HEK293 (cell line): ENCODE results near the gene C1QL4.
A peak's percentile ranks its signal among the peaks of the same experiment; 100 is the strongest.

Experiments used
- BCL11A ChIP-seq: fragments of 450-650 bp; formaldehyde crosslinking; IDR thresholded peaks from 2 replicates; pipeline ENCODE4 v1.5.1; 2016; ENCODE audit warnings: low read depth, missing biosample characterization, missing genetic modification characterization
- BCL11B ChIP-seq: fragments of 450-650 bp; formaldehyde crosslinking; IDR thresholded peaks from 2 replicates; pipeline ENCODE4 v1.5.1; 2016; ENCODE audit warnings: low read depth, missing biosample characterization, missing genetic modification characterization
- GLIS2 ChIP-seq: fragments of 450-650 bp; formaldehyde crosslinking; IDR thresholded peaks from 2 replicates; pipeline ENCODE4 v1.5.1; 2016; ENCODE audit warnings: missing biosample characterization, missing genetic modification characterization
- IKZF3 ChIP-seq: fragments of 450-650 bp; IDR thresholded peaks from 2 replicates; pipeline ENCODE4 v1.5.0; 2018; ENCODE audit warnings: missing biosample characterization, mild to moderate bottlenecking, missing genetic modification characterization, moderate library complexity
- PRDM10 ChIP-seq: fragments of 450-650 bp; formaldehyde crosslinking; IDR thresholded peaks from 2 replicates; pipeline ENCODE4 v1.5.1; 2016; ENCODE audit warnings: missing biosample characterization, missing genetic modification characterization
- SP3 ChIP-seq: fragments of 450-650 bp; formaldehyde crosslinking; IDR thresholded peaks from 2 replicates; pipeline ENCODE4 v1.5.1; 2016; ENCODE audit warnings: missing biosample characterization, missing genetic modification characterization
- ZBTB10 ChIP-seq: fragments of 450-650 bp; formaldehyde crosslinking; IDR thresholded peaks from 2 replicates; pipeline ENCODE4 v1.5.1; 2016; ENCODE audit warnings: missing biosample characterization, missing genetic modification characterization
- ZBTB44 ChIP-seq: fragments of 450-650 bp; IDR thresholded peaks from 2 replicates; pipeline ENCODE4 v1.5.1; 2018; ENCODE audit warnings: missing biosample characterization, mild to moderate bottlenecking, missing genetic modification characterization
- ZEB2 ChIP-seq: fragments of 450-650 bp; formaldehyde crosslinking; IDR thresholded peaks from 2 replicates; pipeline ENCODE4 v1.5.1; 2016; ENCODE audit warnings: missing biosample characterization, missing genetic modification characterization
- ZFP69B ChIP-seq: fragments of 450-650 bp; formaldehyde crosslinking; IDR thresholded peaks from 2 replicates; pipeline ENCODE4 v1.5.1; 2016; ENCODE audit warnings: missing biosample characterization, missing genetic modification characterization
- ZNF121 ChIP-seq: fragments of 450-650 bp; formaldehyde crosslinking; IDR thresholded peaks from 2 replicates; pipeline ENCODE4 v1.5.1; 2016; ENCODE audit warnings: missing biosample characterization, missing genetic modification characterization
- ZNF394 ChIP-seq: fragments of 450-650 bp; formaldehyde crosslinking; IDR thresholded peaks from 2 replicates; pipeline ENCODE4 v1.5.1; 2016; ENCODE audit warnings: missing biosample characterization, missing genetic modification characterization, mild to moderate bottlenecking, moderate library complexity, borderline replicate concordance
- ZNF473 ChIP-seq: fragments of 450-650 bp; formaldehyde crosslinking; IDR thresholded peaks from 2 replicates; pipeline ENCODE4 v1.5.1; 2017; ENCODE audit warnings: missing biosample characterization, missing genetic modification characterization
- ZNF518A ChIP-seq: fragments of 450-650 bp; formaldehyde crosslinking; conservative IDR thresholded peaks from 2 replicates; pipeline ENCODE4 v1.5.1; 2016; ENCODE audit warnings: low read depth, missing biosample characterization, missing genetic modification characterization
- ZNF558 ChIP-seq: fragments of 450-650 bp; formaldehyde crosslinking; IDR thresholded peaks from 2 replicates; pipeline ENCODE4 v1.5.1; 2016; ENCODE audit warnings: missing biosample characterization, missing genetic modification characterization
- ZNF639 ChIP-seq: fragments of 450-650 bp; formaldehyde crosslinking; IDR thresholded peaks from 2 replicates; pipeline ENCODE4 v1.5.1; 2016; ENCODE audit warnings: missing biosample characterization, missing genetic modification characterization
- ZNF692 ChIP-seq: fragments of 450-650 bp; formaldehyde crosslinking; IDR thresholded peaks from 2 replicates; pipeline ENCODE4 v1.5.1; 2016; ENCODE audit warnings: missing biosample characterization, missing genetic modification characterization
- ZNF843 ChIP-seq: fragments of 450-650 bp; formaldehyde crosslinking; IDR thresholded peaks from 2 replicates; pipeline ENCODE4 v1.5.1; 2016; ENCODE audit warnings: missing biosample characterization, missing genetic modification characterization
- ZSCAN30 ChIP-seq: fragments of 450-650 bp; IDR thresholded peaks from 2 replicates; pipeline ENCODE4 v1.5.1; 2018; ENCODE audit warnings: missing biosample characterization, mild to moderate bottlenecking, missing genetic modification characterization, moderate library complexity
- ZXDB ChIP-seq: fragments of 450-650 bp; formaldehyde crosslinking; IDR thresholded peaks from 2 replicates; pipeline ENCODE4 v1.5.1; 2016; ENCODE audit warnings: missing biosample characterization, missing genetic modification characterization

C1QL4 gene

GRCh38 chr12:49347311-49348193 lies 10.6 kb upstream of the C1QL4 start (continued):
- TF ChIP-seq ZNF518A (tag by site-specific recombination) = peak; percentile 31; the same call in 1 of the 2 replicates
- TF ChIP-seq ZNF473 = no peak
- TF ChIP-seq BCL11B (tag by site-specific recombination) = peak; percentile 22; the same call in 1 of the 2 replicates
- peak; percentile 92 for TF ChIP-seq ZNF692 (tag by site-specific recombination)
- 0 out of 2 replicates have a peak, but pooled peaks have one; percentile 42 for TF ChIP-seq BCL11A (tag by site-specific recombination)
- TF ChIP-seq ZSCAN30 (tag by site-specific recombination) = peak; percentile 94
- TF ChIP-seq ZNF558 (tag by site-specific recombination) = 0 out of 2 replicates have a peak, but pooled peaks have one; percentile 53
- TF ChIP-seq ZXDB (tag by site-specific recombination) = peak; percentile 66
- peak; percentile 89 for TF ChIP-seq SP3 (tag by site-specific recombination)
- TF ChIP-seq ZNF121 (tag by site-specific recombination) = peak; percentile 29
- TF ChIP-seq ZFP69B (tag by site-specific recombination) = peak; percentile 86
- peak; percentile 99 for TF ChIP-seq ZBTB10 (tag by site-specific recombination)
- TF ChIP-seq ZNF639 (tag by site-specific recombination) = peak; percentile 62
- TF ChIP-seq ZNF843 = 0 out of 2 replicates have a peak, but pooled peaks have one; percentile 6
- TF ChIP-seq GLIS2 (tag by site-specific recombination) = peak; percentile 85
- TF ChIP-seq ZEB2 (tag by site-specific recombination) = peak; percentile 89
- peak; percentile 91 for TF ChIP-seq IKZF3 (tag by site-specific recombination)
- TF ChIP-seq ZBTB44 (tag by site-specific recombination) = peak; percentile 98
- peak; percentile 94 for TF ChIP-seq PRDM10 (tag by site-specific recombination)
- peak; percentile 81; the same call in 1 of the 2 replicates for TF ChIP-seq ZNF394 (tag by site-specific recombination)
